DOHH2 (cell line): ENCODE measurements around the gene PEX14.

Experiments
- H3F3A ChIP-seq: fragments of 200-600 bp; sonication (generic), shearing (Covaris generic); 2 replicates; pipeline ENCODE4 v1.6.0; 2016; ENCODE audit warnings: antibody characterized with exemption, mild to moderate bottlenecking; ENCODE audit not compliant: control insufficient read depth, insufficient read depth
- H3K27ac ChIP-seq: fragments of 200-600 bp; sonication (generic); 2 replicates; pipeline ENCODE4 v1.5.1; 2014; ENCODE audit warnings: low read depth, mild to moderate bottlenecking, low read length, moderate library complexity
- H3K27me3 ChIP-seq: fragments of 200-600 bp; sonication (generic); 2 replicates; pipeline ENCODE4 v1.6.1; 2014; ENCODE audit warnings: mild to moderate bottlenecking, low read length, mixed read lengths; ENCODE audit not compliant: control insufficient read depth
- H3K36me3 ChIP-seq: fragments of 200-600 bp; sonication (generic); 2 replicates; pipeline ENCODE4 v1.6.1; 2014; ENCODE audit warnings: mild to moderate bottlenecking, low read length, moderate library complexity, mixed read lengths; ENCODE audit not compliant: control insufficient read depth
- H3K4me1 ChIP-seq: fragments of 200-600 bp; sonication (generic); 2 replicates; pipeline ENCODE4 v1.6.1; 2014; ENCODE audit warnings: mild to moderate bottlenecking, low read length, mixed read lengths; ENCODE audit not compliant: control insufficient read depth
- H3K4me2 ChIP-seq: fragments of 200-600 bp; sonication (generic); 2 replicates; pipeline ENCODE4 v1.6.0; 2014; ENCODE audit warnings: mild to moderate bottlenecking, low read length, moderate library complexity
- H3K4me3 ChIP-seq: fragments of 200-600 bp; sonication (generic); 2 replicates; pipeline ENCODE4 v1.5.1; 2014; ENCODE audit warnings: mild to moderate bottlenecking, low read length, mixed read lengths
- H3K79me2 ChIP-seq: fragments of 200-600 bp; sonication (generic); 2 replicates; pipeline ENCODE4 v1.6.1; 2014; ENCODE audit warnings: mild to moderate bottlenecking, low read length, mixed read lengths; ENCODE audit not compliant: control insufficient read depth
- H3K9me2 ChIP-seq: fragments of 200-600 bp; sonication (generic); replicated peaks from 2 replicates; pipeline ENCODE4 v1.6.1; 2014; ENCODE audit warnings: mild to moderate bottlenecking, low read length, mixed read lengths; ENCODE audit not compliant: control insufficient read depth
- H3K9me3 ChIP-seq: fragments of 200-600 bp; sonication (generic); 2 replicates; pipeline ENCODE4 v1.6.1; 2014; ENCODE audit warnings: antibody characterized with exemption, low read length, mixed read lengths; ENCODE audit not compliant: control insufficient read depth, insufficient read depth
- H4K20me1 ChIP-seq: fragments of 200-600 bp; sonication (generic); 2 replicates; pipeline ENCODE4 v1.6.0; 2014; ENCODE audit warnings: low read depth, mild to moderate bottlenecking, antibody characterized with exemption, low read length, moderate library complexity; ENCODE audit not compliant: control insufficient read depth, insufficient read depth
- EZH2phosphoT487 ChIP-seq: fragments of 200-600 bp; sonication (generic); IDR thresholded peaks from 2 replicates; pipeline ENCODE4 v1.6.1; 2017; ENCODE audit warnings: borderline replicate concordance, mild to moderate bottlenecking, antibody characterized with exemption, low read length, moderate library complexity, mixed read lengths
- TF ChIP-seq, protein P1 (sequence below): fragments of 200-600 bp; sonication (generic); IDR thresholded peaks from one replicate; pipeline ENCODE4 v1.5.1; 2014; ENCODE audit warnings: antibody characterized with exemption, mild to moderate bottlenecking, low read depth, low read length; ENCODE audit not compliant: poor library complexity, severe bottlenecking

The PEX14 gene

DNA sequence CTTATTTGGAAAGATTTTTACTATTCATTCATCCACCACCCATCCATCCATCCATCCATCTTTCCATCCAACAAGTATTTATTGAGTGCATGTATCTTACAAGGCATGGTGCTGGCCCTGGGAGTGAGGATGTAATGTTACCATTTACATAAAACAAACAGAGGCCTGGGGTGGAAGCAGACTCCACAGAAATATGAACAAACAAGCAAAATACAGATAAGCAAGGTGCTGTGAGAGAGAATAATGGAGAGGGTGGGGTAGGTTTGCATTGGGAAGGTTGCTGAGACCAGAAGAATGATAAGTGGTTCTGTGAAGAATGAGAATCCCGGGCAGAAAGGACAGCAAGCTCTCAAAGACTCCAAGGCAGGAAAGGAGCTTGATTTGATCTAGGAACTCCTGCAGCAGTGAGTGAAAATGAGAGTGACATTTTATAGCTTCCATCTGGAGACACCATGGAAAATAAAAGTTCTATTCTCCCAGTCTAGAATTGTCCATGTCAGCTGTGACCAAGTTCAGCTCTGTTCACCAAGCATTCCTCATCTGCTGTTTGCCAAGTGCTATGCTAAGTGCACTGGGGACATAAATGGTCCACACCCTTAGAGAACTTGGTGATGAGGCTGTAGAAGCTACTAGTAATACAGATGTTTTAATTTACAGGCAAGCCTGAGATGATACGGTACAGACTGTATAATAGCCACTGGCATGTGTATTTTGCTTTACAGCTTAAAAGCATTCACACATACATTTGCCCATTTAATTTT is 75.3 kb downstream of the PEX14 start:
- Histone ChIP-seq H3K36me3 (no peaks in the 10 kb centered on the region), H3K9me3 (no peaks in the 10 kb centered on the region), H3K79me2 (no peaks in the 10 kb centered on the region), H3F3A (no peaks in the 10 kb centered on the region), H4K20me1 (no peaks in the 10 kb centered on the region), H3K4me1 (peaks cover 10% of the 10 kb centered on the region), H3K4me3 (no peak overlapping the region), H3K9me2 (no peaks in the 10 kb centered on the region), H3K27me3 (no peaks in the 10 kb centered on the region), H3K27ac (no peak overlapping the region), H3K4me2 (no peak overlapping the region)
- TF ChIP-seq, protein P1, sequence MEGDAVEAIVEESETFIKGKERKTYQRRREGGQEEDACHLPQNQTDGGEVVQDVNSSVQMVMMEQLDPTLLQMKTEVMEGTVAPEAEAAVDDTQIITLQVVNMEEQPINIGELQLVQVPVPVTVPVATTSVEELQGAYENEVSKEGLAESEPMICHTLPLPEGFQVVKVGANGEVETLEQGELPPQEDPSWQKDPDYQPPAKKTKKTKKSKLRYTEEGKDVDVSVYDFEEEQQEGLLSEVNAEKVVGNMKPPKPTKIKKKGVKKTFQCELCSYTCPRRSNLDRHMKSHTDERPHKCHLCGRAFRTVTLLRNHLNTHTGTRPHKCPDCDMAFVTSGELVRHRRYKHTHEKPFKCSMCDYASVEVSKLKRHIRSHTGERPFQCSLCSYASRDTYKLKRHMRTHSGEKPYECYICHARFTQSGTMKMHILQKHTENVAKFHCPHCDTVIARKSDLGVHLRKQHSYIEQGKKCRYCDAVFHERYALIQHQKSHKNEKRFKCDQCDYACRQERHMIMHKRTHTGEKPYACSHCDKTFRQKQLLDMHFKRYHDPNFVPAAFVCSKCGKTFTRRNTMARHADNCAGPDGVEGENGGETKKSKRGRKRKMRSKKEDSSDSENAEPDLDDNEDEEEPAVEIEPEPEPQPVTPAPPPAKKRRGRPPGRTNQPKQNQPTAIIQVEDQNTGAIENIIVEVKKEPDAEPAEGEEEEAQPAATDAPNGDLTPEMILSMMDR, result no peak
- no peak for TF ChIP-seq EZH2phosphoT487

DNA sequence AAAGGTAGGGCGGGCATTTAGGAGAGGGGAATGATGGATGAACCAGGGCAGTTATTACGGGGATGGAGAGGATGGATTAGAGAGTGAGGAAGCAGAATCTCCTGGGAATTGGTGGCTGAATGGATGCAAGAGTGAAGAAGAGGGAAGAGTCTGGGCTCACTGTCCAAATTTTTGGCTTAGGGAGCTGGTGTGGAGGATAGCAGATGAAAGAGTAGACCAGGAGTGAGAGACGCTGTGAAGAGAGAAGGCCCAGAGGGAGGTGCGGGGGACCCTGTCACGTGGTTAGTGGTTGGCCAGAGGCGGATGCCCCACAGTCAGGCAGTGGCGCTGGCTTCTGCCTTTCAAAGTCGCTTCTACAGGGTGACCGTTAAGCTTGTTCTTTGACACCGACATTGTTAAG is 78.4 kb downstream of the PEX14 start:
- TF ChIP-seq, protein P1, result no peak
- no peak for TF ChIP-seq EZH2phosphoT487
- no peaks in the 10 kb centered on the region for H3K36me3 ChIP-seq
- H3K27ac ChIP-seq, result no peak overlapping the region
- H3K4me1 ChIP-seq, result peaks cover 29% of the 10 kb centered on the region
- H3K9me2 ChIP-seq, result no peaks in the 10 kb centered on the region
- no peaks in the 10 kb centered on the region for H3K27me3 ChIP-seq
- H3K79me2 ChIP-seq, result no peaks in the 10 kb centered on the region
- no peaks in the 10 kb centered on the region for H3K9me3 ChIP-seq
- H4K20me1 ChIP-seq, result no peaks in the 10 kb centered on the region
- H3K4me2 ChIP-seq, result no peak overlapping the region
- no peak overlapping the region for H3K4me3 ChIP-seq
- no peaks in the 10 kb centered on the region for H3F3A ChIP-seq

DNA sequence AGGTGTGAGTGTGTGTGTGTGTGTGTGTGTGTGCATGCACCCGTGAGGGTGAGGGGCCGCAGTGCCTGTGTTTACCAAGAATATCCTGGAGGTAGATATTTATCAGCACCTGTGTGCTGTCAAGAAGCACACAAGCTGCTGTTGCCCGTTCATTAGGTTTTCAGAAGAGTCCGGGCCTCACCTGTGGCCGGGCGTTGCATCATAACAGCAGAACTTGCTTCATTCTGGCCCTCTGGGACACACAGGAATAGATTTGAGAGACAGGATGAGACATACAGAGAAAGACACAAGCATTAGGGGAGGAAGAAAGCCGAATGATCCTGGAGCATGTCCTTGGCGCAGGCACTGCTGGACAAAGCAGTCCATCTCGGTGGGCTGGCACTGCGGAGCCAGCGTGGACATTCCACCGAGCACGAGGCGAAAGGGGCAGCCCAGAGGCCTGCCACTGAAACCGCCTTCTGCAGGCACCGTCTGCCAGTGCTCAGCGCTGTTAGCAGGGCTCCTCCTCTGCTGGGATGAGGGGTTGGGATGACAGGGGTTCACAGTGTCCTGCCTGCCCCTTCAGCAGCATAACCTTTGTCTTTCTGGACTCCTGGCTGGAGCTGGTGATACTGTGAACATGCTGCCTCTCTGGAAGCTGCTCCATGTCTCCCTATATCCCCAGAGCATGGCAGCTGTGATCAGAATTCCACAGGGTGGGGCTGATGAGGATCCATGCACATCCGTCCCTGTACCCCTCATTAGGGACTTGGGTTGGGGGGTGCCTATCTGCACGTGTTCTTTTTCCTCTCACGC is 81.1 kb downstream of the PEX14 start:
- TF ChIP-seq EZH2phosphoT487, result no peak
- TF ChIP-seq, protein P1, result no peak
- no peaks in the 10 kb centered on the region for H3K9me3 ChIP-seq
- peaks cover 29% of the 10 kb centered on the region for H3K4me1 ChIP-seq
- no peak overlapping the region for H3K27ac ChIP-seq
- no peak overlapping the region for H3K4me3 ChIP-seq
- no peaks in the 10 kb centered on the region for H3K27me3 ChIP-seq
- no peaks in the 10 kb centered on the region for H4K20me1 ChIP-seq
- H3K4me2 ChIP-seq, result peak overlapping the region; percentile 35
- no peaks in the 10 kb centered on the region for H3K79me2 ChIP-seq
- H3F3A ChIP-seq, result no peaks in the 10 kb centered on the region
- no peaks in the 10 kb centered on the region for H3K36me3 ChIP-seq
- H3K9me2 ChIP-seq, result no peaks in the 10 kb centered on the region
